Gastrocnemius medialis (tissue), 4 donors: ENCODE measurements around the gene MMP24. TPM values are rescaled to one million over a fixed set of nuclear protein-coding genes. Genes with fewer than 3 reads are reported as not detected.

ENCODE experiments used
- ATAC-seq, 2 donors: fragments of 150-250 bp; one replicate each; pipeline ENCODE4 v1.9.1; 2016
- DNase-seq, 2 donors: peaks; one replicate each; pipeline ENCODE4 v3.0.0-alpha.2; 2019
- H3K27ac ChIP-seq, 4 donors: fragments of 200-600 bp; sonication (generic); 1 replicate in 1 of 4; 2 replicates in 3 of 4; pipeline ENCODE4 v1.5.1; 2016 to 2018; ENCODE audit warnings: mild to moderate bottlenecking in 2 of 4, moderate library complexity in 1 of 4
- H3K27me3 ChIP-seq, 3 donors: fragments of 200-600 bp; sonication (generic) in 2 of 3; 1 replicate in 1 of 3; 2 replicates in 2 of 3; pipeline versions ENCODE4 v1.5.1 to v1.6.0; 2016 to 2019; ENCODE audit warnings: mild to moderate bottlenecking in 1 of 3, moderate library complexity in 1 of 3
- H3K36me3 ChIP-seq, 2 donors: fragments of 200-600 bp; sonication (generic) in 1 of 2; one replicate each; pipeline ENCODE4 v1.5.1; 2017 to 2018
- H3K4me1 ChIP-seq, 2 donors: fragments of 200-600 bp; sonication (generic) in 1 of 2; one replicate each; pipeline ENCODE4 v1.5.1; 2016 to 2017; ENCODE audit warnings: mild to moderate bottlenecking in 2 of 2
- H3K4me3 ChIP-seq, 4 donors: fragments of 200-600 bp; sonication (generic) in 3 of 4; 1 replicate in 1 of 4; 2 replicates in 3 of 4; pipeline ENCODE4 v1.5.1; 2016 to 2019; ENCODE audit warnings: mild to moderate bottlenecking in 2 of 4
- H3K9me3 ChIP-seq, 3 donors: fragments of 200-600 bp; sonication (generic) in 2 of 3; 1 replicate in 1 of 3; 2 replicates in 2 of 3; pipeline ENCODE4 v1.5.1; 2016 to 2019
- POLR2A ChIP-seq, 2 donors: fragments of 450-650 bp; IDR thresholded peaks; one replicate each; pipeline ENCODE4 v1.6.1; 2017; ENCODE audit warnings: antibody characterized with exemption in 2 of 2, mild to moderate bottlenecking in 2 of 2, moderate library complexity in 2 of 2
- in situ Hi-C, 4 donors: fragments of 200-750 bp; cut with MboI; loops; one replicate each; pipeline versions ENCODE4 v1.15.0 to v1.8.0; 2017; ENCODE audit warnings: low sequenced_read_pairs in 4 of 4
- intact Hi-C: fragments of 100-400 bp; cut with DNase I; formaldehyde crosslinking; loops from one replicate; pipeline ENCODE4 v1.15.1; 2023; ENCODE audit warnings: low total_unique reads
- total RNA-seq, 4 donors: library from RNA; depleted of rRNA; stranded (reverse); fragments of >200 nt; gene quantifications; one replicate each; pipeline versions ENCODE4 v1.1.0 to v1.2.3, GENCODE V29; 2016
- TF ChIP-seq, protein P1 (sequence below), 5 experiments: fragments of 450-650 bp in 3 of 5; fragments of 200-600 bp in 2 of 5; sonication (generic) in 2 of 5; IDR thresholded peaks in 4 of 5; conservative IDR thresholded peaks in 1 of 5; 1 replicate in 4 of 5; 2 replicates in 1 of 5; pipeline ENCODE4 v1.5.1; 2016 to 2019; ENCODE audit warnings: antibody characterized with exemption in 5 of 5, mild to moderate bottlenecking in 3 of 5, moderate library complexity in 3 of 5

MMP24 gene
- total RNA-seq, 4 donors from 2014 or later, result 0.07 to 0.10 TPM; not detected in 2

- TF ChIP-seq, protein P1, sequence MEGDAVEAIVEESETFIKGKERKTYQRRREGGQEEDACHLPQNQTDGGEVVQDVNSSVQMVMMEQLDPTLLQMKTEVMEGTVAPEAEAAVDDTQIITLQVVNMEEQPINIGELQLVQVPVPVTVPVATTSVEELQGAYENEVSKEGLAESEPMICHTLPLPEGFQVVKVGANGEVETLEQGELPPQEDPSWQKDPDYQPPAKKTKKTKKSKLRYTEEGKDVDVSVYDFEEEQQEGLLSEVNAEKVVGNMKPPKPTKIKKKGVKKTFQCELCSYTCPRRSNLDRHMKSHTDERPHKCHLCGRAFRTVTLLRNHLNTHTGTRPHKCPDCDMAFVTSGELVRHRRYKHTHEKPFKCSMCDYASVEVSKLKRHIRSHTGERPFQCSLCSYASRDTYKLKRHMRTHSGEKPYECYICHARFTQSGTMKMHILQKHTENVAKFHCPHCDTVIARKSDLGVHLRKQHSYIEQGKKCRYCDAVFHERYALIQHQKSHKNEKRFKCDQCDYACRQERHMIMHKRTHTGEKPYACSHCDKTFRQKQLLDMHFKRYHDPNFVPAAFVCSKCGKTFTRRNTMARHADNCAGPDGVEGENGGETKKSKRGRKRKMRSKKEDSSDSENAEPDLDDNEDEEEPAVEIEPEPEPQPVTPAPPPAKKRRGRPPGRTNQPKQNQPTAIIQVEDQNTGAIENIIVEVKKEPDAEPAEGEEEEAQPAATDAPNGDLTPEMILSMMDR (IDR thresholded peaks at IDR 0.05 in 4 of 5, conservative IDR thresholded peaks at IDR 0.05 in 1 of 5), result no peak
- no peak for TF ChIP-seq POLR2A (IDR thresholded peaks at IDR 0.05)
- intact Hi-C loops, result loop anchor here (10.0 kb wide), 1 partner anchor 65 kb away; no protein-coding TSS in a partner anchor
- Histone ChIP-seq H3K27ac (no peak overlapping the region), H3K4me1 (peaks cover 0 to under 1% of the 10 kb centered on the region in 2 donors), H3K27me3 (peaks cover 8 to 12% (median 9%) of the 10 kb centered on the region in 3 donors), H3K36me3 (peaks cover 0 to 6% of the 10 kb centered on the region in 2 donors), H3K9me3 (no peaks in the 10 kb centered on the region), H3K4me3 (no peak overlapping the region)
- DNase-seq (no peak), ATAC-seq (no peak)
- in situ Hi-C loops, result loop anchor here (5.0 kb wide), 2 partner anchors 143 to 148 kb away; no protein-coding TSS in a partner anchor
Measured at GRCh38 chr20:35299780-35300179, 73.3 kb downstream of the MMP24 start.

- Histone ChIP-seq H3K36me3 (peaks cover 0 to 6% of the 10 kb centered on the region in 2 donors), H3K4me3 (no peak overlapping the region), H3K9me3 (no peaks in the 10 kb centered on the region), H3K27ac (no peak overlapping the region), H3K27me3 (peaks cover under 1 to 9% (median 7%) of the 10 kb centered on the region in 3 donors), H3K4me1 (peaks cover 0 to 9% of the 10 kb centered on the region in 2 donors)
- DNase-seq (no peak), ATAC-seq (no peak)
- in situ Hi-C loops (loop anchor here (5.0 kb wide), 2 partner anchors 142 to 147 kb away; no protein-coding TSS in a partner anchor), intact Hi-C loops (loop anchor here (10.0 kb wide), 1 partner anchor 64 kb away; no protein-coding TSS in a partner anchor)
- TF ChIP-seq, protein P1 (IDR thresholded peaks at IDR 0.05 in 4 of 5, conservative IDR thresholded peaks at IDR 0.05 in 1 of 5), result no peak
- TF ChIP-seq POLR2A (IDR thresholded peaks at IDR 0.05), result no peak
Measured at GRCh38 chr20:35300469-35301262, 74.2 kb downstream of the MMP24 start.

DNA sequence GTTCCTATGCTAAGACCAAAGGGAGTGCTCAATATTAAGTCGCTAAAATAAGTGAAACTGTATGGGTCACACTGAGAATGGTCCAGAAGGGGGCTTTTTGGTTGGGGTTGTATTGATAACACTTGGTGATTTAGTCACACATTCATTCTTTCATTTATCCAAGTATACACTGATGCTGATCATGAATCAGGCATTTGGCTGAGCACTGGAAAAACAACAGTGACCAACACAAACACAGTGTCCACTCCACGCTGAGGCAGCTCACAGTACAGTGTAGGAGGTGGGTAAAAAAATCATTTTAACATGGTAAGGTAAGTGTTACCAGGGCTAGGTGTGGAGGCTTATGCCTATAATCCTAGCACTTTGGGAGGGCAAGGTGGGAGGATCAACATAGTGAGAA, 74.9 kb downstream of the MMP24 start:
- intact Hi-C loops, result loop anchor here (10.0 kb wide), 1 partner anchor 63 kb away; no protein-coding TSS in a partner anchor

GRCh38 chr20:35302421-35303335, 76.2 kb downstream of the MMP24 start:
- H3K27ac ChIP-seq, result no peak overlapping the region
- TF ChIP-seq POLR2A (IDR thresholded peaks at IDR 0.05), result no peak
- TF ChIP-seq, protein P1 (IDR thresholded peaks at IDR 0.05 in 4 of 5, conservative IDR thresholded peaks at IDR 0.05 in 1 of 5), result no peak
- H3K9me3 ChIP-seq, result no peaks in the 10 kb centered on the region
- no peak for DNase-seq
- peaks cover 6 to 28% of the 10 kb centered on the region in 2 donors for H3K4me1 ChIP-seq
- H3K4me3 ChIP-seq, result no peak overlapping the region
- in situ Hi-C loops (loop anchor here (5.0 kb wide), 2 partner anchors 140 to 145 kb away; no protein-coding TSS in a partner anchor), intact Hi-C loops (loop anchor here (1.0 to 10.0 kb wide), 2 partner anchors 62 to 137 kb away; no protein-coding TSS in a partner anchor)
- no peak for ATAC-seq
- H3K27me3 ChIP-seq, result no peaks in the 10 kb centered on the region
- peaks cover 0 to 6% of the 10 kb centered on the region in 2 donors for H3K36me3 ChIP-seq

More for the DNA sequence above, 74.9 kb downstream of the MMP24 start:
- Histone ChIP-seq H3K36me3 (peaks cover 0 to 6% of the 10 kb centered on the region in 2 donors), H3K9me3 (no peaks in the 10 kb centered on the region), H3K4me3 (no peak overlapping the region), H3K27ac (no peak overlapping the region), H3K27me3 (peaks cover 0 to 5% (median 0%) of the 10 kb centered on the region in 3 donors), H3K4me1 (peaks cover 0 to 15% of the 10 kb centered on the region in 2 donors)
- no peak for ATAC-seq
- in situ Hi-C loops, result loop anchor here (5.0 kb wide), 2 partner anchors 141 to 146 kb away; no protein-coding TSS in a partner anchor
- no peak for DNase-seq
- TF ChIP-seq, protein P1 (IDR thresholded peaks at IDR 0.05 in 4 of 5, conservative IDR thresholded peaks at IDR 0.05 in 1 of 5), result no peak
- no peak for TF ChIP-seq POLR2A (IDR thresholded peaks at IDR 0.05)
